Activated naive CD4-positive, alpha-beta T cell treated with anti-CD3 and anti-CD28 coated beads, Interleukin-2, amount 50 U/mL, for 72 hours (primary cell): ENCODE data around the gene ZSCAN16. TPM values are rescaled to one million over a fixed set of nuclear protein-coding genes. Genes with fewer than 3 reads are reported as not detected.
"Not testable (repeated sequence)": the region's sequence is repeated elsewhere in the genome, so short reads cannot be mapped to it uniquely, and the experiment has no call there.

Experiments
- ATAC-seq, 2 donors: fragments of 150-1000 bp; cut with Tn5 transposase; 2 replicates each; pipeline ENCODE4 v1.10.0; 2021; ENCODE audit warnings: mild to moderate bottlenecking in 2 of 2, moderate library complexity in 2 of 2
- DNase-seq, 2 donors: peaks; one replicate each; pipeline ENCODE4 v3.0.0; 2021 to 2022; ENCODE audit warnings: low spot score in 2 of 2
- H3K27ac Mint-ChIP-seq, 2 donors: one replicate each; pipeline ENCODE4 v1.8.0; 2022; ENCODE audit warnings: mild to moderate bottlenecking in 2 of 2, mixed read lengths in 2 of 2
- H3K36me3 Mint-ChIP-seq, 2 donors: one replicate each; pipeline ENCODE4 v1.8.0; 2022; ENCODE audit warnings: mixed read lengths in 2 of 2
- H3K9me3 Mint-ChIP-seq, 2 donors: one replicate each; pipeline ENCODE4 v1.8.0; 2022; ENCODE audit warnings: mixed read lengths in 2 of 2
- total RNA-seq, 2 donors: library from RNA; stranded (reverse); gene quantifications; one replicate each; pipeline ENCODE4 v1.2.3, GENCODE V29; 2022

The ZSCAN16 gene
- total RNA-seq, 2 donors from 2014 or later = 3.3 to 3.5 TPM

DNA sequence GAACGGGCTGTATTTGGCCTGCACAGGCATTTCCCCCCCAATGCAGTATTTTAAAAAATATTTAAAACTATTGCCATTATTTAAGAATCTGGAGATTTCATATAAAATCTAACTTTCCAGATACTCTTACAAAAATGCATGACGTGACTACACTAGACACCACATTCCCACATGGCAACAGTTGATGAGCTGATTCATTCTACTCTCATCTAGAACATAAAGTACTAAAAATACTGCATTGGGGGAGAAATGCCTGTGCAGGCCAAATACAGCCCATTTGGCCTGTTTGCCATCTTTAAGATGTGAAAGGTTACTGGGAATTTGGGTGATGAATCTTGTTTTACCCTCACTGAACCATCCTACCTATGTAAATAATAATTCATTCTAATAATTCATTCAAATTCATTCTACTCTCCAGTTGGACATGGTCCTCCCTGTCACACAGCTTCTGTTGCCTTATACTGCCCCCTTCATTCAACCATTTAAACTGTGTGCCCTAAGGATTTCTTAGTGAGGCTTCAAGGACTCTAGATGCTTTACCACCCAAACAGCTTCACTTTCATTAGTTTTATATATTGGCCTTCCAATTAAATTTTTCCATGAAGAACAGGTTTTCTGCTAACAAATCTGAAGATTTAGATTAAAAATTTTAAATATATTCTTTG is 6.9 kb upstream of the ZSCAN16 start:
- DNase-seq (no peak), ATAC-seq (no peak)
- no peaks in the 10 kb centered on the region for H3K9me3 Mint-ChIP-seq
- H3K36me3 Mint-ChIP-seq = peaks cover 15 to 27% of the 10 kb centered on the region in 2 donors
- no peak overlapping the region for H3K27ac Mint-ChIP-seq

DNA sequence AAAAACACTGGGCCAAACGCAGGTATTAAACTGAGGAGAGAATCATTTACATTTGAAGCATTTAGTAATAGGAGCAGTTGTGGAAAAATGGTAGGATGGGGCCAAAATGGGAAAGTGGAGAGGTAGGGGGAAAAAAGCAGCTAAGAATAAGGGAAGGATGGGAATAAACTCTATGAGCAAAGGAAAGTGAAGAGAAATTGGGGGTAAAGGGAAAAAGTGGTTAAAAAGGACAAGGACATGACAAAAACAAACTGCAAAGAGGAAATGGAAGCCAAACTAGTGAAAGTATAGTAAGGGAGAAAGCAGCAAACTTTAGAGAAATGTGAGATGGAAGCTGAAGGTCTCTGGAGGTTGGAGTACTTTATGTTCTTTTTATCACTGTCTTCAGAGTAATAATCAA is 6.2 kb upstream of the ZSCAN16 start:
- Mint-ChIP-seq H3K36me3 (peaks cover 19 to 33% of the 10 kb centered on the region in 2 donors), H3K27ac (no peak overlapping the region)
- ATAC-seq = no peak

DNA sequence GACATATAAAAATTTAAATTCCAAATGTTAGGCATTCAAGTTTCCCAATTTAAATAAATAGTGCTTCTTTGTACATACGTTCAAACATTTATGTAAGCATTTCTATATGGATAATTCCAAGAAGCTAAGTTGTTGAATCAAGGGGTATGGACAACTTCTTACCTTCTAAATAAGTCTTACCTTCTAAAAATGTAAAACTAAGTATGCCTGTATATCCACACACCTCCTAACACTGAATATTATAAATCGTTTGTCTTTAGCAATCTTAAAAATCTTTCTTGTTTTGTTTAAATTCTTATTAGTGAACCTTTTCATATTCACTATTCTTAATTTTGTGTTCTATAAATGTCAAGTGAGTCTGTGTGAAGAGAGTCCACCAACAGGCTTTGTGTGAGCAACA is 2.5 kb upstream of the ZSCAN16 start:
- no peak overlapping the region for H3K27ac Mint-ChIP-seq
- no peak for ATAC-seq
- DNase-seq = no peak
- H3K9me3 Mint-ChIP-seq = no peaks in the 10 kb centered on the region
- peaks cover 21 to 32% of the 10 kb centered on the region in 2 donors for H3K36me3 Mint-ChIP-seq

More for the DNA sequence above, 6.2 kb upstream of the ZSCAN16 start:
- DNase-seq = no peak
- H3K9me3 Mint-ChIP-seq = no peaks in the 10 kb centered on the region

DNA sequence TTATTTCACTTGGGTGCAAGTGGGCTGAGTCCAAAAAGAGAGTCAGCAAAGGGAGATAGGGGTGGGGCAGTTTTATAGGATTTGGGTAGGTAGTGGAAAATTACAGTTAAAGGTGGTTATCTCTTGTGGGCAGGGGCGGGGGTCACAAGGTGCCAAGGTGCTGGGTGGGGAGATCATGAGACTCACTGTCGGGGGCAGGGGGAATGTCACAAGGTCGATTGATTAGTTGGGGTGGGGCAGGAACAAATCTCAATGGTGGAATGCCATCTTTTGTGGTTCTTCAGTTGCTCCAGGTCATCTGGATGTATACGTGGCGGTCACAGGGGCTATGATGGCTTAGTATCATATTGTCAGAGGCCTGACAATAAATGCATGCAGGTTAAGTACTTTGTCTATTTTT is 2.1 kb upstream of the ZSCAN16 start:
- peaks cover 23 to 32% of the 10 kb centered on the region in 2 donors for H3K36me3 Mint-ChIP-seq
- H3K27ac Mint-ChIP-seq, ATAC-seq, H3K9me3 Mint-ChIP-seq, DNase-seq: not testable (repeated sequence)

DNA sequence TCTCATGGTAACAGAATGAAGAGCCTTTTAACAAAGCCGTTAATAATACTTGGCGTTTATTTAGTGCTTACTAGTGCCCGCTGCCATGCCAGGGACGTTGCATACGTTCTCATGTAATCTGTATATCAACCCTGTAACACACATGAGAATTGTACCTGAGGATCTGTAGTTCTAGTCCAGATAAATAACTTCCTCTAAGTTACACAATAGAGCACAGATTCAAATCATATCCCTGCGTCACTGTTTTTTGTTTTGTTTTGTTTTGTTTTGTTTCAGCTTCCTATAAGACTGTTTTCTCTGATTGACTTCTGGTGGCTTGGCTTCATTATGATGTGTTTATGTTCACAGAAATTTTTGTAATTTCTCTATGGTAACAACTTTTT is 553 bp downstream of the ZSCAN16 start:
- Mint-ChIP-seq H3K9me3 (no peaks in the 10 kb centered on the region), H3K36me3 (peaks cover 25 to 37% of the 10 kb centered on the region in 2 donors), H3K27ac (peak overlapping the region; percentile 86 to 94)
- ATAC-seq = peak; percentile 28 to 31
- DNase-seq = no peak

DNA sequence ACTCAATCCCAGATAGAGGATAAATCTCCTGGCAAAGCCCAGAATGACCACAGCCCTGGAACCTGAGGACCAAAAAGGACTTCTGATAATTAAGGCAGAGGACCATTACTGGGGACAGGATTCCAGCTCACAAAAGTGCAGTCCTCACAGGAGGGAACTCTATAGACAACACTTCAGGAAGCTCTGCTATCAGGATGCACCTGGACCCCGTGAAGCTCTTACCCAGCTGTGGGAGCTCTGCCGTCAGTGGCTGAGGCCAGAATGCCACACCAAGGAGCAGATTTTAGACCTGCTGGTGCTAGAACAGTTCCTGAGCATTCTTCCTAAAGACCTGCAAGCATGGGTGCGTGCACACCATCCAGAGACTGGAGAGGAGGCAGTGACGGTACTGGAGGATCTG is 992 bp downstream of the ZSCAN16 start:
- peak overlapping the region; percentile 86 to 90 for H3K27ac Mint-ChIP-seq
- ATAC-seq = no peak
- H3K9me3 Mint-ChIP-seq = no peaks in the 10 kb centered on the region
- no peak for DNase-seq
- H3K36me3 Mint-ChIP-seq = peaks cover 21 to 33% of the 10 kb centered on the region in 2 donors

DNA sequence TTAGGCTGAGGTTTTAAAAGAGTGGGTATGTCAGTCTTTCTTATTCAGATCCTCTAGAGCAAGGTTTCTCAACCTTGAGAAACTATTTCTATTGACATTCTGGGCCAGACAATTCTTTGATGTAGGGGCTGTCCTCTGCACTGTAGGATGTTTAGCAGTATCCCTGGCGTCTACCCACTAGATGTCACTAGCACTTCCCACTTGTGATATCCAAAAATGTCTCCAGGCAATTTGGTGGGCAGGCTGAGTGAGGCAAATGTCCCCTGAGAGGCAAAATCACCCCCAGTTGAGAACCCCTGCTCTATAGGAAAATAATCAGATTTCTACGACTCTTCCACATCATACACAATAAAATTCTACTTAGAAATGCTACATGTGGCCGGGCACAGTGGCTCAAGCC is 9.6 kb downstream of the ZSCAN16 start:
- Mint-ChIP-seq H3K36me3 (peaks cover 15 to 19% of the 10 kb centered on the region in 2 donors), H3K9me3 (no peaks in the 10 kb centered on the region), H3K27ac (peak overlapping the region in 1 of 2 donors; percentile 51)
- ATAC-seq = no peak
- no peak for DNase-seq

DNA sequence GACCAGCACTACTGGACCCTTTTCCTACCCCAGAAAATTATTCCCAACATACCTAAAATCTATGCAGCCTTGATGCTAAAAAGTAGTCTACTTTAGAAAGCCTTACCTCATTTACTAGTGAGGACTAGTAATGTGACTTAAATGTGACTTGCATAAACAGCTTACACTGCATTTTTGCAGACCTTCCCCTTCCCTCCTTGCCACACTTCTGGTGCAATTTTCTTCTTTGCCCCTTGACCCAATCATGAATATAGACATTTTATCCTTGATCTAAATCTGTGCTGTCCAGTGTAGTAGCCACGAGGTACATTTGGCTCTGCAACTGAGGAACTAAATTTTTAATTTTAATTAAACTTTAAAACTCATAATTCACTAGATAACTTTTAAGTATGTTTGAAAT is 10.3 kb downstream of the ZSCAN16 start:
- Mint-ChIP-seq H3K27ac (peak overlapping the region in 1 of 2 donors; percentile 51), H3K9me3 (no peaks in the 10 kb centered on the region), H3K36me3 (peaks cover 8 to 19% of the 10 kb centered on the region in 2 donors)
- DNase-seq (no peak), ATAC-seq (no peak)

DNA sequence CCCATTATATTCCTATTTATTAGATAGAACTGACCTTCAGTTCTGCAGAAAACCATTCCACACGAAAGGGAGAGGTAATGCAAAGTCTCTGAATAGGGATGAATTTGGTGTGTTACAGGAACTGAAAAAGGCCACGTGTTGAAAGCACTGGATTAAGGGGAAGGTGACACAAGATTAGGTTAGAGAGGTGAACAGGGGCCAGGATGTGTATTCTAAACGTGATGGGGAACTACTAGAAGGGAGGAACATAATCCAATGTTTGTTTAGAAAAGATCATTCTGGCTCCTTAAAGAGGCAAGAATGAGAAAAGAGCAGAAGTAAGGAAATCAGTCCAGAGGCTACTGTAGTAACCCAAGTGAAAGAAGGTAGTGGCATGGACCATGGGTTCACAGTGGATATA is 11.0 kb downstream of the ZSCAN16 start:
- no peaks in the 10 kb centered on the region for H3K9me3 Mint-ChIP-seq
- peaks cover 7 to 19% of the 10 kb centered on the region in 2 donors for H3K36me3 Mint-ChIP-seq
- DNase-seq (no peak), ATAC-seq (no peak)
- peak overlapping the region; percentile 88 to 98 for H3K27ac Mint-ChIP-seq

DNA sequence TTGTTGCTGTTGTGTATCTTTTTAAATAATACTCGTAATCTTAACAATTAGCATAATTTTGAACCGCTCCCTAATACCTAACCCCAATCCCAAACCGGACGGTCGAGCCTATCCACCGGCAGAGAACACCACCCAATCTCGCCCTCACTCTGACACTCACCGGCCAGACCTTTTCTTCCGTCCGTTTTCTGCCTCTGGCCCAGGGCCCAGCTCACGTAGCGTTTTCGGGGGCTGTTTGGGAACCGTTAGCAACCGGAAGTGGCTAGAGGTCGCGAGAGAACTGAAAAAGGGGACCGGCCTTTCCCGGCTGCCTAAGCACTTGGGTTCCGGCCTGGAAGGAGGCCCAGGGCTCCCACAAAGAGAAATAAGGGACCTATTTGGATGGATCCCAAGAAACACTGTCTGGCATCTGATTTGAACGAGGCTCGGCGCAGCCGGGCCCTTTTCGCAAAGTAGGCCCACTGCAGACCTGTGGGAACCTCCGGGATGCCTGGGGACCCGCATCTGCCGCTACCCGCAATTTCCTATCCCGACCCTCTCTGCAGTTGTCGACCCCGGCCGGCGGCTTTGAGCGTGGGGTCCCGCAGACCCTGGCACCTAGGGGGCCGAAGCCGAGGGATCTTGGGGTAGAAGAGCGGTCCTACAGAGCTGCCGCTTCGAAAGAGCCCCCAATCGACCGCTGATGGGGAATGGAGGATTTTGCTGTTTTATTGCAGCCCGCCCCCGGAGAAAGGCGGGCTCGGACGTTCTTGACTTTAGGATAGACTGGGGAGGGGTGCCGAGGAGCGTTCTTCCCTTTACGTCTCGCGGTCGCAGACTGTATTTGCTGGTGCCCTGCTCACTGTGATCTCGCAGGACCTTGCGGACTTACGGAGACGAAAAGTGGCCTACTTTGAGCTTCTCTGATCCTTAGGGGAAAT is 12.4 kb downstream of the ZSCAN16 start:
- Mint-ChIP-seq H3K9me3 (no peaks in the 10 kb centered on the region), H3K36me3 (peaks cover 9 to 24% of the 10 kb centered on the region in 2 donors), H3K27ac (peak overlapping the region; percentile 96 to 98)
- peak; percentile 52 to 56 for ATAC-seq
- peak; percentile 78 to 84 for DNase-seq

DNA sequence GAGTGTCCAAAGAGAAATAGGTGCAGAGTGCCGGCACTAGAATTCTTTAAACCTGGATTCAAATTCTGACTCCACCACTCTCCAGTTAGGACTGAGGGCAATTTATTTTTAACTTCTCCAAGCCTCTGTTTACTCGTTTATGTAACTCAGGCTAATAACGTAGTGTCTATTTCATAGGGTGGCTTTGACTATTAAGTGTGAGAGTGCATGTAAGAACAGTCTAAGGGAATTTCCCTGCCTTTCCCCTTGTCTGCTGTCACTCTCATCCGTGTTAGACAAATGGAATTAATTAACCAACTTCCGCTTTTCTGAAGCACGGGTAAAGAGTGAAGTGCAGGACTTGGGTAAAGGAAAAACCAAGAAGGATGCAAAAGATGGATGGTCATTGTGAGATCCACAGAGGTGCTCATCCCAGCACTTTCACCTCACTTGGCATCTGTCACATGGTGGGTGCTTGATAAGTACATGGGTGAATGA is 13.1 kb downstream of the ZSCAN16 start:
- peak; percentile 44 to 68 for ATAC-seq
- Mint-ChIP-seq H3K36me3 (peaks cover 15 to 31% of the 10 kb centered on the region in 2 donors), H3K27ac (peak overlapping the region; percentile 96 to 98), H3K9me3 (no peaks in the 10 kb centered on the region)
- DNase-seq = peak in 1 of 2 donors; percentile 22

DNA sequence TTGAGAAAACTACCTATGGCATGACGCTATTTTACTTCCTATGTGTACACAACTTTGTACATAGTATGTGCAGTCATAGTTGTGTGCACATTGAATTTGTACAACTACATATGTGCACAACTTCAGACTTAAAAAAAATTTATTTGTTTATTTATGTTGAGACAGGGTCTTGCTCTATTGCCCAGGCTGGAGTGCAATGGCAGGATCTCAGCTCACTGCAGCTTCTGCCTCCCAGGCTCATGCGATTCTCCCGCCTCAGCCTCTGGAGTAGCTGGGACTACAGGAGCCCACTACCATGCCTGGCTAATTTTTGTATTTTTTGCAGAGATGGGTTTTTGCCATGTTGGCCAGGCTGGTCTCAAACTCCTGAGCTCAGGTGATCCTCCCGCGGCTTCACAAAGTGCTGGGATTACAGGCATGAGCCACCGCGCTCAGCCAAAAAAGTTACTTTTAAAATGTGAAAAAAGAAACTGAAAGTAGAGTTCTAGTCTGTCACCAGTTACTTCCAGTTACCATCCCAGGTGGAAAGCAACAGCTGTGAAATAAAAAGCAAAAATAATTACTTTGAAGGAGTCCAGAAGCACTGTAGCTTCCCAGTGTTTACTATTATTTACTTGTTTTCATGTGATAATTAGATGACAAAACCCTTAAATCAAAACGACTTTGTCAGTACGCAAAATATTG is 15.6 kb downstream of the ZSCAN16 start:
- ATAC-seq (no peak), DNase-seq (no peak)
- H3K9me3 Mint-ChIP-seq = no peaks in the 10 kb centered on the region
- H3K27ac Mint-ChIP-seq = peak overlapping the region; percentile 70 to 90
- peaks cover 24 to 44% of the 10 kb centered on the region in 2 donors for H3K36me3 Mint-ChIP-seq

DNA sequence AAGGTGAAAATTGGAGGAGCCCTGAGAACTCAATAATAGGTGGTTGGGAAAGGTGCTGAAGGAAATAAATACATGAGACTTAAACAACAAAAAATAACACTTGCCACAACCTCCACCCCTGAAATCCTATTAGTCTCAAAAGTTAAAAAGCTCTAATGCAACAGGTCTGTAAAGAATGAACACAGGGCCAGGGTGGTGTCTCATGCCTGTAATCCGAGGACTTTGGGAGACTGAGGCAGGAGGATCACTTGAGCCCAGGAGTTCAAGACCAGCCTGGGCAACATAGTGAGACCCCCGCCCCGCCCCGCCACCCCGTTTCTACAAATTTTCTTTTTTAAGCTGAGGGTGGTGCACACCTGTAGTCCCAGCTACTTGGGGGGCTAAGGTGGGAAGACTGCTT is 16.2 kb downstream of the ZSCAN16 start:
- Mint-ChIP-seq H3K36me3 (peaks cover 30 to 40% of the 10 kb centered on the region in 2 donors), H3K27ac (peak overlapping the region; percentile 10 to 90)
- DNase-seq = no peak

DNA sequence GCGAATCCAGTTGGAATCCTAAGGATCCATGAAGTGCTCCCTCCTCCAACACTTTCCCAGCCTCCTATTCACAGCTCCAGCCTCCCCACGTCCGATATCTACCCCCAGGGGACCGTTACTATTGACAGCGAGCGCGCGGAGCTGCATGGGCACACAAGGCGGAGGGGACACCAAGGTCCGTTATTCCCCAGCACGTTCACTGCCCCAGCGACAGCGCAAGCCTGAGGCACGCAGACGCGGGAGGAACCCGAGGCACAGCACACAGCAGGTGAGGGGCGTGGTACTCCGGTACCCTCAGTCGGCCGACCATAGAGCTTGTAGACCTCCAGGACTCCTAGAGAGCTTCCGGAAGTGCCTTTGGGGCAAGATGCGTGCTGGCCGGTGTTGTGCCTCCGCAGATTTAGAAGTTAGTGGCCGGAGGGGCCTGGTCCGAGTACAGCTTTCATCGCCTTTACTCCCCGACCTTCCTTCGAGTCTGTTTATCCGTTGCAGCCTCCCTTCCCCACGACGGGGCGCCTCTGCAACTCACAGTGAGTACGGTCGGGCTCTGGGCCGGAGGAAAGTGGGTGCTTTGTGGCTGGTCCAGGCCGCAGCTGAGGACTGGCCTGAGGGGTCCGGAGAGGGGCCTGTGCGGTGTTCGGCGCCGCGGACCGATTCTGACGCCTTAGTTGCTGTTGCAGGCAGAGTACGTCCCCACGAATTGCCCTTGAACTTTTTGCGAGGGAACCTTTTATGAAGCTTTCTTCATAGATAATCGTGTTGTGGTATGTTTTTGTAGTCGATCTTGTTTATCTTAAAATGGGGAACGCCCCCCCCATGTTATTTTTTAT is 17.3 kb downstream of the ZSCAN16 start, which contains the start of gene ZKSCAN8:
ZKSCAN8 (plus strand) TSS at position 384 of the 830 bp plus-strand sequence. CDS start 6,525 bp downstream, outside the sequence.
- Mint-ChIP-seq H3K36me3 (peaks cover 27 to 32% of the 10 kb centered on the region in 2 donors), H3K27ac (peak within 1 kb of the TSS; percentile 86 to 90), H3K9me3 (no peaks in the 10 kb centered on the region)
- ATAC-seq (peak; percentile 62 to 92), DNase-seq (peak; percentile 73 to 79)

More for the DNA sequence above, 16.2 kb downstream of the ZSCAN16 start:
- ATAC-seq = no peak
- no peaks in the 10 kb centered on the region for H3K9me3 Mint-ChIP-seq

DNA sequence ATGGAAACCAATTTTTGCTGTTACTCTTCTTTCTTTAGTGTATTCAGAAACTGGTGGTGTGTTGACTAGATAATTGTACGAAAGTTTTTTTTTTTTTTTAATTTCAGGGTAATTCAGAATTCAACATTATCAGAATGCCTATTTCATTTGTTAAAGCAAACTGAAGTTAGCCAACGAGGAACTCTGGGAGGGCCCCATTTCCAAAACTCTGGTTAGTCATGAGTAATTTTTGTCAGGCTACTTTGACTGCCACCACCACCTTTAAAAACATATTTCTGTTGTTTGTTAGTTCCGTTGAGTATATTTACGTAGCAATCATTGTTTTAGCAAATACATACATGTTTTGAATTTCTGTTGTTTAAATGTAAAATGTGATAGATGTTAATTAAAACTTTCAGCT is 18.0 kb downstream of the ZSCAN16 start:
- Mint-ChIP-seq H3K27ac (peak overlapping the region; percentile 86 to 90), H3K36me3 (peaks cover 25% of the 10 kb centered on the region in 2 donors), H3K9me3 (no peaks in the 10 kb centered on the region)
- no peak for DNase-seq
- ATAC-seq = no peak

DNA sequence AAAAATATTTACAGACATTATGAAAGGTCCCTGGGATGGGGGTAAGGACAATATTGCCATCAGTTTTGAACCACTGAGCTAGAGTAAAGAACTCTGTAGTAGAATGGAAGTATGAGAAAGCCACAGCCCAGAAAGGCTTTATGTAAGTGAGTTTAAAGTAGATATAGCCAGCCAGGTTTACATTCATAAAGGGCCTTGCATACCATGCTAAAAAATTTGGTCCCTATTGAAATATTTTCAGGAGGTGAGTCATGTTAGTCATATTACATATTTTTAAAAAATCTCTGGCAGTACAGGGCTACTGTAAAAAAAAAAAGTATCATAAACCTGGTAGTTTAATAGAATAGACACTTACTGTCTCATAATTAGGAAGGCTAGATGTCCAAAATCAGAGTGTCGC is 20.8 kb downstream of the ZSCAN16 start:
- H3K27ac Mint-ChIP-seq = no peak overlapping the region
- H3K9me3 Mint-ChIP-seq = no peaks in the 10 kb centered on the region
- H3K36me3 Mint-ChIP-seq = peaks cover 30 to 32% of the 10 kb centered on the region in 2 donors
- DNase-seq = no peak
- no peak for ATAC-seq
